ENCODE results near the gene KCNQ1OT1.

KCNQ1OT1 gene

GRCh38 chr11:2699531-2700414 is at the start of gene KCNQ1OT1:
KCNQ1OT1 (minus strand) TSS chr11:2699994.
- TF ChIP-seq, protein P1, sequence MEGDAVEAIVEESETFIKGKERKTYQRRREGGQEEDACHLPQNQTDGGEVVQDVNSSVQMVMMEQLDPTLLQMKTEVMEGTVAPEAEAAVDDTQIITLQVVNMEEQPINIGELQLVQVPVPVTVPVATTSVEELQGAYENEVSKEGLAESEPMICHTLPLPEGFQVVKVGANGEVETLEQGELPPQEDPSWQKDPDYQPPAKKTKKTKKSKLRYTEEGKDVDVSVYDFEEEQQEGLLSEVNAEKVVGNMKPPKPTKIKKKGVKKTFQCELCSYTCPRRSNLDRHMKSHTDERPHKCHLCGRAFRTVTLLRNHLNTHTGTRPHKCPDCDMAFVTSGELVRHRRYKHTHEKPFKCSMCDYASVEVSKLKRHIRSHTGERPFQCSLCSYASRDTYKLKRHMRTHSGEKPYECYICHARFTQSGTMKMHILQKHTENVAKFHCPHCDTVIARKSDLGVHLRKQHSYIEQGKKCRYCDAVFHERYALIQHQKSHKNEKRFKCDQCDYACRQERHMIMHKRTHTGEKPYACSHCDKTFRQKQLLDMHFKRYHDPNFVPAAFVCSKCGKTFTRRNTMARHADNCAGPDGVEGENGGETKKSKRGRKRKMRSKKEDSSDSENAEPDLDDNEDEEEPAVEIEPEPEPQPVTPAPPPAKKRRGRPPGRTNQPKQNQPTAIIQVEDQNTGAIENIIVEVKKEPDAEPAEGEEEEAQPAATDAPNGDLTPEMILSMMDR (IDR thresholded peaks at IDR 0.05; ENCODE audit: low read depth, low read length) = no peak; the same call in 1 of the 2 replicates
- peak; percentile 80 for DNase-seq (ENCODE audit: extremely low read depth, low read depth)

DNA sequence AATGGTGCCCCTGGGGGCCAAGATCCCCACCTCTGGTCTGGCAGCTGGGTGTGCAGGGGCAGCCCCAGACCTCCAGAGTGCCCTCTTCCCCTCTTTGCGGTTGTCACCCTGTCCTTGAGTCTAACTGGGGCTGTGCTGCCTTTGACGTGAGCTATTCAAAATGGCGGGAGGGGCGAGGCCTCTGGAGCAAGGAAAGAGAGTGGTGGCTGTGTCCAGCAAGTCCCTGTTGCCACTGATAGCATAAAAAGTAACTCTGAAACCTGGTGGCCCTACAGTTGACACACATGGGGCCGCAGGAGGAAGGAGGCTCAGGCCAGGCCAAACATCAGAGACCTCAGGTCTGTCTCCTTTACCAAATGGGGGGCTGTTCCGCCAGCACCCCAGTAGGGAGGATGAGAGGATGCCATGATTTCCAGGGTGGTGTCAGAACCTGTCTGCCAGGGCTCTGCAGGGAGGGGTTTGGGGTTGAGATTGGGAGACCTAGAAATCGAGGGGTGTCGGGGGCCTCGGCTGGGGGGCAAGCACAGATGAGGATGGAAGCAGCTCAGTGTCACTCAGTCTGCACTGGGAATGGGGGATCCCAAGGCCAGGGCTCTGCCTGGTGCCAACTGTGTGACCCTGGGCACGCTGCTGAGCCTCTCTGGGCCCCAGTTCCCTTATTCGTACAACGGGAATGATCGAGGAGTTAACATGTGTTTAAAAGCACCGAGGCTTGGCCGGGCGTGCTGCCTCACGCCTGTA is 49.2 kb upstream of the KCNQ1OT1 start:
- no peak for DNase-seq (ENCODE audit: extremely low read depth, low read depth)
- TF ChIP-seq, protein P1 (IDR thresholded peaks at IDR 0.05; ENCODE audit: low read depth, low read length) = no peak

DNA sequence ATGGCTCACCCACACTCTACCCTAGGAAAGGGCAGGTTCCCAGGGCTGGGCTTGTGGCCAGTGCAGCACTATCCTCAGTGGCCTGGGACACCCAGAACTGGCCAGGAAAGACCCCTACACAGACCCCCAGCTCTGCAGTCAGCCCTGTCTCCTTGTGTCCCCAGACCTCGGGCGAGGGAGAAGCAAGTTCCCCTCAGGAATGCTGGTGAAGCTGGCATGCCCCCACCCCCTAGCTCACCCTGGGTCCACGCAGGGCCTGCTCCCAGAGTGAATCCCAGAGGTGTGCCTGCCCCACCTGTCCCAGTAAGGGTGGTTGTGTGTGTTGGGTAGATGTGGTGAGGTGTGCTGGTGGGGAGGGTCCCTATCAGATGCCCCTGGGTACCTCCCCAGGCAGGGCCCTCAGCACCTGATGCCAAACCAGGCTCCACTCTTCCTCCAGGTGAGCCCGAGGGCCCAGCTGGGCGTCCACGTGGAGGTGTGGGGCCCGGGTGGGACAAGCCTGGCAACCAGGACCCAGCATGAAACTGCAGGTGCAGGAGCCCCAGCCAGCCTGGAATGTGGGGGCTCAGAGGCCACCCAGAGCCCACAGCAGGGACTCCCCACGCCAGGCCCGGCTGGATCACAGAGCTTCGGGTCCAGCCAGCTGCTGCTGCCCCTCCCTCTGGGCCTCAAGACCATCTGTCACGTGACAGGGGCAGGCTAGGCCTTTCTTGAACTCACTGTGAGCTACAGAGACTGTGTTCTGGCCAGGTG is 48.4 kb upstream of the KCNQ1OT1 start:
- TF ChIP-seq, protein P1 (IDR thresholded peaks at IDR 0.05; ENCODE audit: low read depth, low read length) = no peak
- DNase-seq (ENCODE audit: extremely low read depth, low read depth) = no peak

- no peak for DNase-seq (ENCODE audit: extremely low read depth, low read depth)
- TF ChIP-seq, protein P1 (IDR thresholded peaks at IDR 0.05; ENCODE audit: low read depth, low read length) = no peak
Observed at GRCh38 chr11:2747248-2748027, 47.6 kb upstream of the KCNQ1OT1 start.

DNA sequence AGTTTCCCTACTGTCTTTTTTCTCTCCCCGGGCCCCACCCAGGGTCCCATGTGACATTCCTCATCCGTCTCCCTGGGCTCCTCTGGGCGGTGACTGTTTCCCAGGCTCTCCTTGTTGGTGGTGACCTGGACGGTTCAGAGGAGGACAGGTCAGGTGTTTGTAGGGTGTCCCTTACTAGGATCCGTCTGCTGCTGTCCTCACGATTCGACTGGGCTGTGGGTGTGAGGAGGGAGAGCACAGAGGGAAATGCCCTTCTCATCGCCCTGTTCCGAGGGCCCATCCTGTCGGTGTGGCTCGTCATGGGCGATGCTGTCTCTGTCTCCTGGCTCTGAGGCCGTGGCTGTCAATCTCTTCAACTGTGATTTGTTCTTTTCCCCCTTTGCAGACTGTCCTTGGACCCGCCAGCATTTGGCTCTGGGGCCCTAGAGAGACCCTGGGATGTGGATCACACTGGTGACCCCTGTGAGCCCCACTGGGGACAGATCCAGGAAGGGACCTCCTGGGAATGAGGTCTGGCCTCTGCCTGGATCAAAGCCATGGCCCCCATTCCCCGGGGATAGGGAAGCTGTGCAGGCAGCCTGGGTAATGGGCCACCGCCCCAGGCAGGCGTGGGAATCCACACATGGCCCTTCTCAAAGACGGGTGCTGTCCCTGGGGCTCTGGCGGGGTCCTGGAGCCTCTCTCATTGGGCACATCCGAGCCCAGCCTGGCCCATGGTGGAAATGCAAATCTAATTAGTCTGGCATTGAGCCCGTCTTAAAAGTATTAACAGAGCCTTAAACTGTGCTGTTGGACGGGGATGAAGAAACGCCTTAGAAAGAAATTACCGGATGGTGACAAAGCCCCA is 46.8 kb upstream of the KCNQ1OT1 start:
- no peak for DNase-seq (ENCODE audit: extremely low read depth, low read depth)

More for the DNA sequence above, 46.8 kb upstream of the KCNQ1OT1 start:
- TF ChIP-seq, protein P1 (IDR thresholded peaks at IDR 0.05; ENCODE audit: low read depth, low read length) = no peak

Measured in AG09319 (cell line).